Activated B cell treated with CpG ODN at 0.5 μM for 24 hours (primary cell): Measurements from ENCODE around the gene HDHD2. TPM values are rescaled to one million over a fixed set of nuclear protein-coding genes. Genes with fewer than 3 reads are reported as not detected.
A peak's percentile ranks its signal among the peaks of the same experiment; 100 is the strongest.

ENCODE experiments used
- ATAC-seq: fragments of 200-7000 bp; cut with Tn5 transposase; one replicate; pipeline ENCODE4 v1.10.0; 2021; ENCODE audit warnings: low read depth, mild to moderate bottlenecking, moderate library complexity
- CTCF ChIA-PET: fragments of 350-600 bp; sonication (Branson Sonifier 250); formaldehyde crosslinking; loops from one replicate; lab custom pipeline; 2021; ENCODE audit warnings: antibody characterized with exemption; lab: Charles Lee
- POLR2A ChIA-PET: fragments of 350-600 bp; sonication (Branson Sonifier 250); formaldehyde crosslinking; loops from one replicate; lab custom pipeline; 2021; ENCODE audit warnings: antibody characterized with exemption; lab: Charles Lee
- DNase-seq: peaks from one replicate; pipeline ENCODE4 v3.0.0; 2022
- H3K27ac Mint-ChIP-seq: one replicate; pipeline ENCODE4 v1.8.0; 2020; ENCODE audit warnings: mixed read lengths
- H3K27me3 Mint-ChIP-seq: one replicate; pipeline ENCODE4 v1.8.0; 2021; ENCODE audit warnings: mixed read lengths
- H3K36me3 Mint-ChIP-seq: one replicate; pipeline ENCODE4 v1.8.0; 2021; ENCODE audit warnings: low read depth, mixed read lengths
- H3K4me1 Mint-ChIP-seq: one replicate; pipeline ENCODE4 v1.8.0; 2021; ENCODE audit warnings: mixed read lengths
- H3K4me3 Mint-ChIP-seq: one replicate; pipeline ENCODE4 v1.8.0; 2020; ENCODE audit warnings: mild to moderate bottlenecking, mixed read lengths
- H3K9me3 Mint-ChIP-seq: one replicate; pipeline ENCODE4 v1.8.0; 2020; ENCODE audit warnings: mixed read lengths
- intact Hi-C: fragments of 100-400 bp; cut with micrococcal nuclease; formaldehyde crosslinking; loops from one replicate; pipeline ENCODE4 v1.15.1; 2024
- total RNA-seq: library from RNA; stranded (reverse); gene quantifications from 2 replicates; pipeline ENCODE4 v1.2.3, GENCODE V29; 2022
- TF ChIP-seq, protein P1 (sequence below): fragments of 200-600 bp; IDR thresholded peaks from one replicate; pipeline ENCODE4 v1.8.0; 2022; ENCODE audit warnings: antibody characterized with exemption, mild to moderate bottlenecking

HDHD2 gene
- total RNA-seq, 1 donor from 2014 or later, result 38.8 TPM

DNA sequence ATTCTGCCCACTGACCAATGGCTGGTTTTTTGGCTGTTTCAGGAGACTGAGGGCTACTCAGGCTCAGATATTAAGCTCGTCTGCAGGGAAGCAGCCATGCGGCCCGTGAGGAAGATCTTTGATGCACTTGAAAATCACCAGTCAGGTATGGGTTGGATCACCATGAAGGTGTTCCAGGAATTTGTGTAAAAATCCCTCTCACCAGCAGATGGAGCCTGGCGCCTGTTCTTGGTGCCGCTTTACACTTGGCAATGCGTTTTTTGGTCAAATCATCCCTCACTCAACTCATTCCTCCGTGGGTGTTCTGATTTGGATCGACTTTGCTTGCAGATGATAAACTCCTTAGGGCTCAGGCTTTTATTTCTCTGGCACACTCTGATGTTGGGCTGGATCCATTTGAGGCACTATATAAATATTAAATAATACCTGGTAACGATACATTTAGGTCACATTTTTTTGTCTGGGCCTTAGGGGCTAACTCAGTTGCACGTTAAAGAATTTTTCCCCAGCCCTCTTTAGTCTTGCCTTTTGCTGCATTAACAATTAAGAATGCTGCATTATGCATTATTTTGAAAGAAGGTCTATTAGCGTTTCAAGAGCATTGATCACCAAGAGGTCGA, 50.0 kb downstream of the HDHD2 start:
- CTCF ChIA-PET, result interaction anchor here (1.0 to 2.2 kb wide), 7 partner anchors 12 to 649 kb away, joined by 3 to 31 read pairs (median 3); no protein-coding TSS in a partner anchor
- TF ChIP-seq, protein P1, sequence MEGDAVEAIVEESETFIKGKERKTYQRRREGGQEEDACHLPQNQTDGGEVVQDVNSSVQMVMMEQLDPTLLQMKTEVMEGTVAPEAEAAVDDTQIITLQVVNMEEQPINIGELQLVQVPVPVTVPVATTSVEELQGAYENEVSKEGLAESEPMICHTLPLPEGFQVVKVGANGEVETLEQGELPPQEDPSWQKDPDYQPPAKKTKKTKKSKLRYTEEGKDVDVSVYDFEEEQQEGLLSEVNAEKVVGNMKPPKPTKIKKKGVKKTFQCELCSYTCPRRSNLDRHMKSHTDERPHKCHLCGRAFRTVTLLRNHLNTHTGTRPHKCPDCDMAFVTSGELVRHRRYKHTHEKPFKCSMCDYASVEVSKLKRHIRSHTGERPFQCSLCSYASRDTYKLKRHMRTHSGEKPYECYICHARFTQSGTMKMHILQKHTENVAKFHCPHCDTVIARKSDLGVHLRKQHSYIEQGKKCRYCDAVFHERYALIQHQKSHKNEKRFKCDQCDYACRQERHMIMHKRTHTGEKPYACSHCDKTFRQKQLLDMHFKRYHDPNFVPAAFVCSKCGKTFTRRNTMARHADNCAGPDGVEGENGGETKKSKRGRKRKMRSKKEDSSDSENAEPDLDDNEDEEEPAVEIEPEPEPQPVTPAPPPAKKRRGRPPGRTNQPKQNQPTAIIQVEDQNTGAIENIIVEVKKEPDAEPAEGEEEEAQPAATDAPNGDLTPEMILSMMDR, result peak; percentile 85
- Mint-ChIP-seq H3K27me3 (no peaks in the 10 kb centered on the region), H3K36me3 (peaks cover 13% of the 10 kb centered on the region), H3K9me3 (no peaks in the 10 kb centered on the region), H3K4me1 (no peaks in the 10 kb centered on the region), H3K4me3 (no peak overlapping the region), H3K27ac (no peak overlapping the region)
- intact Hi-C loops, result loop anchor here (1.0 kb wide), 4 partner anchors 105 to 656 kb away; no protein-coding TSS in a partner anchor
- ATAC-seq (peak; percentile 42), DNase-seq (peak; percentile 24)
- POLR2A ChIA-PET, result no interaction called here

DNA sequence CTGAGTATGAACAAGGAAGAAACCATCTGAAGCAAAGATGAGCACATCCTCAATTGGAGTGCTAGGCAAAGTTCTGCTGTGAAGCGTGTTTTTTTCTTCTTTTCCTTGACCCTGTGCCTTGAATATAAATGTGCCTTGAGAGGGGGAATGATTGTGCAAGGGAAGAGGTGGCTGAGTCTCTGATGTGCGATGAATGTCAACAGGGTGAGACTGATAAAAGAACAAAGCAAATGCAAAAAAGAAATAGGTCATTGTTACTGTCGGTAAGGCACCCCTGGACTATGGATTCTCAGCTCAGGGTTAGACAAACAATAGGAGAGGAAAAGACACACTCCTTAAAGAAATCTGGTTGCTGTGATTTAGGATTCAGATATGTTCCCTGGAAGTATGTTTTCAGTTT, 54.5 kb downstream of the HDHD2 start:
- H3K36me3 Mint-ChIP-seq, result peaks cover 6% of the 10 kb centered on the region
- ChIA-PET CTCF (interaction anchor here (1.4 kb wide), 1 partner anchor 108 kb away, joined by 4 read pairs; no protein-coding TSS in a partner anchor), POLR2A (no interaction called here)
- intact Hi-C loops, result no loop called here
- H3K27me3 Mint-ChIP-seq, result no peaks in the 10 kb centered on the region
- peaks cover 3% of the 10 kb centered on the region for H3K4me1 Mint-ChIP-seq
- no peak for DNase-seq
- no peak for ATAC-seq
- TF ChIP-seq, protein P1, result no peak
- no peak overlapping the region for H3K4me3 Mint-ChIP-seq
- H3K9me3 Mint-ChIP-seq, result no peaks in the 10 kb centered on the region
- H3K27ac Mint-ChIP-seq, result no peak overlapping the region

DNA sequence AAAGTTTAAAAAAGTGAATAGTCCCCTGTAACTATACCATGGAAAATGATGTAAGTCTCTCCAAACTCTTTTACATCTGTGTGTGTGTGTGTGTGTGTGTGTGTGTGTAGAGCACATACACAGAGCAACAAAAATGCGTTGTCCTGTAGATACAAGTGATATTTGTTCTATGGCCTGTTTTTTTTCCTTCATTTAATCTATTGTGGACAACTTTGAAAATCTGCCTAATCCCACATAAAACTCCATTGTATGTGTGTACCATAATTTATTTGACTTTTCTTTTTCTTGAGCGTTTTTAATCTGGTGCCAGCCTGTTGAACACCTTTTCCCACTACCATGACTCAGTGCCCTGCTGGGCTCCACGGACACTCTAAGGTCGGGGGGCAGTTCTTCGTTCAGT, 62.6 kb downstream of the HDHD2 start:
- H3K4me3 Mint-ChIP-seq, result no peak overlapping the region

DNA sequence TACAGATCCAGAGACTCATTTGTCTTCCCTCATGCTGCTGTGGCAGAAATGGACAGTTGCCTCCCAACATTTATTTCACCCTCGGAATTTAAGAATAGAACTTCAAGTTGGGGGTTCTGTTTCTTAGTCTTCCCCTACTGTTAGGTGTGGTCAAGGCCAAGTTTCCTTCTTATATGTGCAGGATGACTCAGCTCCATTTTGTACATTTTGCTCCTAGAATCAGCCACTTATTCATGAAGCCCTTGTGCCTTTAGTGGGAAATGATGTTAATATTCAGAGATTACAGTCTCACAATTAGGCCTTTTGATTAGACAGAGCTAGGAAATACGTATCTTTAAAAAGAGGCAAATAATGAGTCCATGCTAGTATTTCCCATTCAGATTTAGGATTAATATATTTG, 68.7 kb downstream of the HDHD2 start:
- no peak for DNase-seq
- H3K27me3 Mint-ChIP-seq, result no peaks in the 10 kb centered on the region
- no peaks in the 10 kb centered on the region for H3K4me1 Mint-ChIP-seq
- H3K27ac Mint-ChIP-seq, result no peak overlapping the region
- no peak for ATAC-seq
- TF ChIP-seq, protein P1, result no peak
- ChIA-PET CTCF (no interaction called here), POLR2A (no interaction called here)
- H3K36me3 Mint-ChIP-seq, result peaks cover 2% of the 10 kb centered on the region
- intact Hi-C loops, result no loop called here
- no peaks in the 10 kb centered on the region for H3K9me3 Mint-ChIP-seq
- H3K4me3 Mint-ChIP-seq, result no peak overlapping the region

More for the DNA sequence above, 62.6 kb downstream of the HDHD2 start:
- ChIA-PET CTCF (no interaction called here), POLR2A (no interaction called here)
- Mint-ChIP-seq H3K27me3 (no peaks in the 10 kb centered on the region), H3K27ac (no peak overlapping the region), H3K4me1 (peaks cover 5% of the 10 kb centered on the region), H3K36me3 (peaks cover 5% of the 10 kb centered on the region), H3K9me3 (no peaks in the 10 kb centered on the region)
- TF ChIP-seq, protein P1, result no peak
- intact Hi-C loops, result no loop called here
- DNase-seq, result no peak
- ATAC-seq, result no peak

DNA sequence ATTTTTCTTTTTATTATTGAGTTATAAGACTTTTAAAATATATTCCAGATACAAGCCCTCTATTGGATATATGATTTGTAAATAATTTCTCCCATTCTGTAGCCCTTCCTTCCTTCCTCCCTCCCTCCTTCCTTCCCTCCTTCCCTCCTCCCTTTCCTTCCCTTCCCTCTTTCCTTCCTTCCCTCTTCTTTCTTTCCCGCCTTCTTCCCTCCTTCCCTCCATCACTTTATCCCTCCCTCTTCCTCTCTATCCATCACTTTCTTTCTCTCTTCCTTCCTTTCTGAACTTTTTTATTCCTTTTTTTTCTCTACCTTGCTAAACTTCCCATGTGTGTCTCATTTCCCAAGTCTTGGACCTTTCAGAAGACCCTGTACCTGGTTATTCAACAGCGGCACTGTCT, 69.4 kb downstream of the HDHD2 start:
- H3K9me3 Mint-ChIP-seq, result no peaks in the 10 kb centered on the region
- ATAC-seq (no peak), DNase-seq (no peak)
- no peak overlapping the region for H3K4me3 Mint-ChIP-seq
- intact Hi-C loops, result no loop called here
- H3K27ac Mint-ChIP-seq, result no peak overlapping the region
- ChIA-PET CTCF (no interaction called here), POLR2A (no interaction called here)
- no peaks in the 10 kb centered on the region for H3K4me1 Mint-ChIP-seq
- TF ChIP-seq, protein P1, result no peak
- no peaks in the 10 kb centered on the region for H3K27me3 Mint-ChIP-seq
- H3K36me3 Mint-ChIP-seq, result no peaks in the 10 kb centered on the region
